PC-9 (cell line): ENCODE measurements around the gene SCGB1C1. TPM values are rescaled to one million over a fixed set of nuclear protein-coding genes. Genes with fewer than 3 reads are reported as not detected.
A peak's percentile ranks its signal among the peaks of the same experiment; 100 is the strongest.

Experiments used
- BruUV-seq: library from RNA; stranded (reverse); fragments of 400-500 nt; replicated peaks from 2 replicates; lab custom pipeline; 2021; lab: Mats Ljungman, UMichigan
- CTCF ChIA-PET: fragments of 300-600 bp; sonication (Branson Sonifier 250); formaldehyde crosslinking; loops from one replicate; lab custom pipeline; 2022; ENCODE audit warnings: antibody characterized with exemption; lab: Charles Lee
- POLR2A ChIA-PET: fragments of 300-600 bp; sonication (Branson Sonifier 250); formaldehyde crosslinking; loops from one replicate; lab custom pipeline; 2022; ENCODE audit warnings: antibody characterized with exemption; ENCODE audit not compliant: unreplicated experiment; lab: Charles Lee
- DNase-seq, 2 experiments: peaks; one replicate each; pipeline versions ENCODE4 v3.0.0 to v3.0.0-alpha.2; 2015 to 2022; ENCODE audit warnings: mixed read lengths in 1 of 2
- H2AFZ ChIP-seq: fragments of 200-600 bp; sonication (generic); 2 replicates; pipeline ENCODE4 v1.8.1; 2017; ENCODE audit warnings: antibody characterized with exemption
- H3F3A ChIP-seq: fragments of 200-600 bp; sonication (generic); 2 replicates; pipeline ENCODE4 v1.8.1; 2017; ENCODE audit warnings: antibody characterized with exemption, mild to moderate bottlenecking, low read depth; ENCODE audit not compliant: insufficient read depth
- H3K27ac ChIP-seq: fragments of 200-600 bp; sonication (generic); 2 replicates; pipeline ENCODE4 v1.6.1; 2016; ENCODE audit warnings: mixed run types
- H3K27me3 ChIP-seq: fragments of 200-600 bp; sonication (generic); 2 replicates; pipeline ENCODE4 v1.6.1; 2016; ENCODE audit warnings: low read depth, mixed run types; ENCODE audit not compliant: insufficient read depth
- H3K36me3 ChIP-seq: fragments of 200-600 bp; sonication (generic); 2 replicates; pipeline ENCODE4 v1.6.1; 2016; ENCODE audit warnings: low read depth, mixed run types
- H3K4me1 ChIP-seq: fragments of 200-600 bp; sonication (generic); replicated peaks from 2 replicates; pipeline ENCODE4 v1.6.1; 2016; ENCODE audit warnings: mixed run types; ENCODE audit not compliant: insufficient read depth
- H3K4me2 ChIP-seq: fragments of 200-600 bp; sonication (generic); 2 replicates; pipeline ENCODE4 v1.6.1; 2017; ENCODE audit warnings: mixed run types
- H3K4me3 ChIP-seq: fragments of 200-600 bp; sonication (generic); 2 replicates; pipeline ENCODE4 v1.6.1; 2016; ENCODE audit warnings: mixed run types
- H3K79me2 ChIP-seq: fragments of 200-600 bp; sonication (generic); 2 replicates; pipeline ENCODE4 v1.6.1; 2017; ENCODE audit warnings: low read depth, mixed run types
- H3K9me2 ChIP-seq: fragments of 200-600 bp; sonication (generic); 2 replicates; pipeline ENCODE4 v1.8.1; 2017; ENCODE audit warnings: mild to moderate bottlenecking; ENCODE audit not compliant: insufficient read depth
- H3K9me3 ChIP-seq: fragments of 200-600 bp; sonication (generic); 2 replicates; pipeline ENCODE4 v1.8.1; 2016; ENCODE audit warnings: low read depth; ENCODE audit not compliant: insufficient read depth
- H4K20me1 ChIP-seq: fragments of 200-600 bp; sonication (generic); 2 replicates; pipeline ENCODE4 v1.8.1; 2017; ENCODE audit not compliant: insufficient read depth
- EZH2 ChIP-seq: fragments of 200-600 bp; sonication (generic); IDR thresholded peaks from 2 replicates; pipeline ENCODE4 v1.8.0; 2017; ENCODE audit warnings: antibody characterized with exemption, low read depth
- intact Hi-C: fragments of 100-400 bp; cut with micrococcal nuclease; formaldehyde crosslinking; loops from one replicate; pipeline ENCODE4 v1.10.0; 2022; ENCODE audit not compliant: unreplicated experiment
- total RNA-seq: library from RNA; stranded (reverse); gene quantifications from 2 replicates; pipeline ENCODE4 v1.2.3, GENCODE V29; 2021
- TF ChIP-seq, protein P1 (sequence below): fragments of 200-600 bp; sonication (generic); conservative IDR thresholded peaks from 2 replicates; pipeline ENCODE4 v1.6.1; 2017; ENCODE audit warnings: mixed run types, antibody characterized with exemption, mild to moderate bottlenecking, moderate library complexity

Gene SCGB1C1
- total RNA-seq, 1 experiment from 2014 or later, result not detected

DNA sequence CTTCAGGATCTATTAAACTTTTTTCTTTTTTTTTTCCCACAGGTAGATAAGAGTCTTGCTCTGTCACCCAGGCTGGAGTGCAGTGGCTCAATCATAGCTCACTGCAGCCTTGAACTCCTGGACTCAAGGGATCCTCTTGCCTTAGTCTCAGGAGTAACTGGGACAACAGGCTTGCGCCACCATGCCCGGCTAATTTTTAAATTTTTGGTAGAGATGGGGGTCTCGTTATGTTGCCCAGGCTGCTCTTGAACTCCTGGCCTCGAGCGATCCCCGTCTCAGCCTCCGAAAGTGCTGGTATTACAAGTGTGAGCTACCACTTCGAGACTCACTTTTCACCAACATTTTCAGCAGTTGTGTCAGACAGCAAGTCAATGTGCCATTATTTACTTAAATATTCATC lies 42.3 kb downstream of the SCGB1C1 start:
- intact Hi-C loops, result no loop called here
- no peaks in the 10 kb centered on the region for H3K36me3 ChIP-seq
- CTCF ChIA-PET, result no interaction called here
- H3K4me1 ChIP-seq, result peaks cover 9% of the 10 kb centered on the region
- H3K79me2 ChIP-seq, result peaks cover 31% of the 10 kb centered on the region
- no peak for DNase-seq
- no peak overlapping the region; the same call in 1 of the 2 replicates for H2AFZ ChIP-seq
- H3K4me2 ChIP-seq, result peak overlapping the region; percentile 90
- H3F3A ChIP-seq, result peaks cover 8% of the 10 kb centered on the region; the same call in 1 of the 2 replicates
- POLR2A ChIA-PET, result interaction anchor here (0.6 kb wide), 1 partner anchor 112 kb away, joined by 6 read pairs; no protein-coding TSS in a partner anchor
- H4K20me1 ChIP-seq, result peaks cover 5% of the 10 kb centered on the region; the same call in 1 of the 2 replicates
- no peaks in the 10 kb centered on the region for H3K27me3 ChIP-seq
- H3K9me3 ChIP-seq, result no peaks in the 10 kb centered on the region
- BruUV-seq, result no TSS peak
- H3K27ac ChIP-seq, result no peak overlapping the region
- TF ChIP-seq, protein P1, sequence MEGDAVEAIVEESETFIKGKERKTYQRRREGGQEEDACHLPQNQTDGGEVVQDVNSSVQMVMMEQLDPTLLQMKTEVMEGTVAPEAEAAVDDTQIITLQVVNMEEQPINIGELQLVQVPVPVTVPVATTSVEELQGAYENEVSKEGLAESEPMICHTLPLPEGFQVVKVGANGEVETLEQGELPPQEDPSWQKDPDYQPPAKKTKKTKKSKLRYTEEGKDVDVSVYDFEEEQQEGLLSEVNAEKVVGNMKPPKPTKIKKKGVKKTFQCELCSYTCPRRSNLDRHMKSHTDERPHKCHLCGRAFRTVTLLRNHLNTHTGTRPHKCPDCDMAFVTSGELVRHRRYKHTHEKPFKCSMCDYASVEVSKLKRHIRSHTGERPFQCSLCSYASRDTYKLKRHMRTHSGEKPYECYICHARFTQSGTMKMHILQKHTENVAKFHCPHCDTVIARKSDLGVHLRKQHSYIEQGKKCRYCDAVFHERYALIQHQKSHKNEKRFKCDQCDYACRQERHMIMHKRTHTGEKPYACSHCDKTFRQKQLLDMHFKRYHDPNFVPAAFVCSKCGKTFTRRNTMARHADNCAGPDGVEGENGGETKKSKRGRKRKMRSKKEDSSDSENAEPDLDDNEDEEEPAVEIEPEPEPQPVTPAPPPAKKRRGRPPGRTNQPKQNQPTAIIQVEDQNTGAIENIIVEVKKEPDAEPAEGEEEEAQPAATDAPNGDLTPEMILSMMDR, result no peak
- no peak for TF ChIP-seq EZH2
- no peaks in the 10 kb centered on the region for H3K9me2 ChIP-seq
- H3K4me3 ChIP-seq, result peak overlapping the region; percentile 62; the same call in 1 of the 2 replicates

DNA sequence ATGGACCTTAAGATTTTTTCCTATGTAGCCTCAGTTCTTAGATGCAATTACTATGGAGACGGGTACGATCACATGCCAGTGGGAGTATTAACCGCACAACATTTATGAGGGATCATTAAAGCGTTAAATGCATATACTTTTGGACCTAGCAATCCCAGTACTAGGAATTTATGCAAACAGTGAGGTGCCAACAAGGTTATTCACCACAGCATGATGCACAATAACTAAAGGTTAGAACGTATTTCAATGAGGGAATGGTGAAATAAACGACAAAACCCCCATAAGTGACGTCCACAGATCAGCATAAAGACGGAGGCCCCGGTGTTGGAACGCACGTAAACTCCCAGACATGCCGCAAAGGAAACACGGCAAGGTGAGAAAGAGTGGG lies 42.7 kb downstream of the SCGB1C1 start:
- Histone ChIP-seq H3K36me3 (no peaks in the 10 kb centered on the region), H3K4me1 (peaks cover 9% of the 10 kb centered on the region), H3K27me3 (no peaks in the 10 kb centered on the region), H4K20me1 (peaks cover 5% of the 10 kb centered on the region; the same call in 1 of the 2 replicates), H3K9me3 (no peaks in the 10 kb centered on the region), H3K4me2 (peak overlapping the region; percentile 90), H3K27ac (no peak overlapping the region), H3K4me3 (peak overlapping the region; percentile 62), H3K79me2 (peaks cover 31% of the 10 kb centered on the region), H3K9me2 (no peaks in the 10 kb centered on the region), H3F3A (peaks cover 8% of the 10 kb centered on the region; the same call in 1 of the 2 replicates), H2AFZ (peak overlapping the region; percentile 91)
- intact Hi-C loops, result no loop called here
- ChIA-PET POLR2A (interaction anchor here (0.6 kb wide), 1 partner anchor 112 kb away, joined by 6 read pairs; no protein-coding TSS in a partner anchor), CTCF (no interaction called here)
- TF ChIP-seq, protein P1, result no peak
- TF ChIP-seq EZH2, result no peak
- no TSS peak for BruUV-seq
- DNase-seq, result no peak

DNA sequence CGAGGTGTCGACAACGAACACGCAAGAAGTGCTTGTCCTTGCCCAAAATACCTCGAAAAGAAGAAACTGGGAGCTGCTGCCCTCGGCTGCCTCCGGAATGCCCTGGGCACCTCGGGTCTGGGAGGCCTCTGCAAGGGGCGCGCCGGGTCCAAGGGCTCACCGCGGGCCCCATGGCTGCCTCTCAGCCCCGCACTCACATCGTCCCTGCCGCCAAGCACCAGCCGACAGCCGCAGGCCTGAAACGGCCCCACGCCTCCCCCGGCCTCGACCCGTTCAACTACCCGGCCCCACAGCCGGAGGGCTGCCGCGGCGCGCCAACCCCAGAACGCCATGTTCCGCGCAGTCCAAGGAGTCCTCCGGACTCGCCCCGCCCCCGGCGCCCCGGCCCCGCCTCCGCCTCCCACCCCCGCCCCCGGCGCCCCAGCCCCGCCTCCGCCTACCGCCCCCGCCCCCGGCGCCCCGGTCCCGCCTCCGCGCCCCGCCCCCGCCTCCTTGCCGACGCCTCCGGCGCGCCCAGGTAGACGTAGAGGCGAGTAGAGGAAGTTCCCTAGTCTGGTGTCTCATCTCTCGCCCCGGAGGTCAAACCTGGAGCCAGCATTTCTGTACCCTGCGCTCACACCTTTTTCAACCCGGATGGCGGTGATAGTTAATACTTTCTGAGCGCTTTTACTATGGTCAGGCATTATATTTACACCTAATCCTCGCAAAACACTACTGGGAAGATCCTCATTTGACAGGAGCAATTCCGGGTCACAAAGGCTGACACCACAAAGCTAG lies 43.3 kb downstream of the SCGB1C1 start, which contains the start of gene SIRT3:
SIRT3 (minus strand) TSS at position 346 of the 777 bp plus-strand sequence; CDS start at position 332, 14 bp downstream.
- ChIA-PET CTCF (interaction anchor here (0.7 kb wide), 1 partner anchor 76 kb away, joined by 13 read pairs; no protein-coding TSS in a partner anchor), POLR2A (interaction anchor here (0.6 kb wide), 1 partner anchor 21 kb away, joined by 16 read pairs; no protein-coding TSS in a partner anchor)
- TF ChIP-seq, protein P1, result no peak; the same call in 1 of the 2 replicates
- no peak for TF ChIP-seq EZH2
- intact Hi-C loops, result loop anchor here (1.0 kb wide), 1 partner anchor 29 kb away; the partner anchor contains the start of genes BET1L and RIC8A
- Histone ChIP-seq H3K4me1 (peaks cover 9% of the 10 kb centered on the region), H3K27ac (peak within 1 kb of the TSS; percentile 66), H4K20me1 (peaks cover 9% of the 10 kb centered on the region; the same call in 1 of the 2 replicates), H2AFZ (peak within 1 kb of the TSS; percentile 97), H3K9me3 (no peaks in the 10 kb centered on the region), H3K4me3 (peak within 1 kb of the TSS; percentile 65), H3K4me2 (peak within 1 kb of the TSS; percentile 94), H3F3A (peaks cover 8% of the 10 kb centered on the region; the same call in 1 of the 2 replicates), H3K27me3 (no peaks in the 10 kb centered on the region), H3K79me2 (peaks cover 34% of the 10 kb centered on the region), H3K36me3 (no peaks in the 10 kb centered on the region), H3K9me2 (no peaks in the 10 kb centered on the region)
- no TSS peak for BruUV-seq
- DNase-seq, result peak; percentile 39 to 84
